ENCODE measurements around the gene LOC128125822.

Gene LOC128125822

DNA sequence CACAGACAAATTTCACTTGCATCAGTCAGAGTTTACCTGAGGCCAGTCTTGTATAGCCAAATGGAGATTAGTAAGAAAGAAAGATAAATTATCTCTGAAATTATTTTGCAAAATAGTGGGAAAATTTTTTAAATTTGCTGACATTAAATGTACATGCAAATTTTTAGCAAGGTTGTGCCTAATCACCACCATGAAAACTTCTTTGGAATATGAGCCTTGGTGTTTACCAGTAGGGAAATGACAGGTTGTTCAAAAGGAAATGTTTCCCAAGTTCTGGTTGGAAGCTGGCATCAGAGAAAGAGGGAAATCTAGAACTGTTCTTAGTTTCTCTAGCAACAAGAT is 34.4 kb upstream of the LOC128125822 start:
- POLR2A ChIA-PET (ENCODE audit: low non-redundant PET) = no interaction called here
- intact Hi-C loops (cut with micrococcal nuclease; ENCODE audit: unreplicated experiment) = no loop called here
- no TSS peak for BruUV-seq (replicated peaks)
- Histone ChIP-seq H3K9me3 (ENCODE audit: low read depth, low read length, poor library complexity, severe bottlenecking) (no peaks in the 10 kb centered on the region), H3K36me3 (ENCODE audit: insufficient read depth, low read length, poor library complexity, severe bottlenecking) (no peaks in the 10 kb centered on the region), H3K27me3 (replicated peaks; ENCODE audit: insufficient read depth, low read depth, low read length, poor library complexity) (no peaks in the 10 kb centered on the region), H3K4me1 (ENCODE audit: insufficient read depth, low read length, poor library complexity, severe bottlenecking) (no peaks in the 10 kb centered on the region), H3K4me3 (ENCODE audit: low read depth, low read length, poor library complexity, severe bottlenecking) (no peak overlapping the region), H3K27ac (ENCODE audit: low read depth, low read length, poor library complexity, severe bottlenecking) (no peak overlapping the region)
- no peak for DNase-seq (ENCODE audit: low spot score)
- no peak for TF ChIP-seq EZH2 (IDR thresholded peaks at IDR 0.05; ENCODE audit: borderline replicate concordance, low read depth, low read length, poor library complexity, severe bottlenecking)
- TF ChIP-seq, protein P1, sequence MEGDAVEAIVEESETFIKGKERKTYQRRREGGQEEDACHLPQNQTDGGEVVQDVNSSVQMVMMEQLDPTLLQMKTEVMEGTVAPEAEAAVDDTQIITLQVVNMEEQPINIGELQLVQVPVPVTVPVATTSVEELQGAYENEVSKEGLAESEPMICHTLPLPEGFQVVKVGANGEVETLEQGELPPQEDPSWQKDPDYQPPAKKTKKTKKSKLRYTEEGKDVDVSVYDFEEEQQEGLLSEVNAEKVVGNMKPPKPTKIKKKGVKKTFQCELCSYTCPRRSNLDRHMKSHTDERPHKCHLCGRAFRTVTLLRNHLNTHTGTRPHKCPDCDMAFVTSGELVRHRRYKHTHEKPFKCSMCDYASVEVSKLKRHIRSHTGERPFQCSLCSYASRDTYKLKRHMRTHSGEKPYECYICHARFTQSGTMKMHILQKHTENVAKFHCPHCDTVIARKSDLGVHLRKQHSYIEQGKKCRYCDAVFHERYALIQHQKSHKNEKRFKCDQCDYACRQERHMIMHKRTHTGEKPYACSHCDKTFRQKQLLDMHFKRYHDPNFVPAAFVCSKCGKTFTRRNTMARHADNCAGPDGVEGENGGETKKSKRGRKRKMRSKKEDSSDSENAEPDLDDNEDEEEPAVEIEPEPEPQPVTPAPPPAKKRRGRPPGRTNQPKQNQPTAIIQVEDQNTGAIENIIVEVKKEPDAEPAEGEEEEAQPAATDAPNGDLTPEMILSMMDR (conservative IDR thresholded peaks at IDR 0.05; ENCODE audit: low read depth, low read length) = no peak
- CTCF ChIA-PET = no interaction called here

DNA sequence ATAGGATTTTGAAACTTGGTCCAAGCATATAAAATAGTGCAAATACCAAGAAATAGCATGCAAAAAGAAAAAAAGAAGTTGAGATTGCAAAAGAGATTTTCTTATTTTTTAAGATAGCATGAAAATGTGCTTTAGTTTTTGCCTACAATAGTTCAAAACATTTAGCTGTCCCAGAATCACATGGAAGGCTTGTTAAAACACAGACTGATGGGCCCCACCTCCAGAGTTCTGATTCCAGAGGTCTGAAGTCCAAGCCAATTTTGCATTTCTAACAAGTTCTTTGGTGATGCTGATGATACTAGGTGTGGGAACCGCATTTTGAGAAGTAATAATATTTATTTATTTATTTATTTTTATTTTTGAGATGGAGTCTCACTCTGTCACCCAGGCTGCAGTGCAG is 33.7 kb upstream of the LOC128125822 start:
- Histone ChIP-seq H3K36me3 (ENCODE audit: insufficient read depth, low read length, poor library complexity, severe bottlenecking) (no peaks in the 10 kb centered on the region), H3K4me3 (ENCODE audit: low read depth, low read length, poor library complexity, severe bottlenecking) (no peak overlapping the region), H3K27me3 (replicated peaks; ENCODE audit: insufficient read depth, low read depth, low read length, poor library complexity) (no peaks in the 10 kb centered on the region), H3K4me1 (ENCODE audit: insufficient read depth, low read length, poor library complexity, severe bottlenecking) (no peaks in the 10 kb centered on the region), H3K9me3 (ENCODE audit: low read depth, low read length, poor library complexity, severe bottlenecking) (no peaks in the 10 kb centered on the region), H3K27ac (ENCODE audit: low read depth, low read length, poor library complexity, severe bottlenecking) (no peak overlapping the region)
- ChIA-PET CTCF (no interaction called here), POLR2A (ENCODE audit: low non-redundant PET) (no interaction called here)
- intact Hi-C loops (cut with micrococcal nuclease; ENCODE audit: unreplicated experiment) = no loop called here
- TF ChIP-seq, protein P1 (conservative IDR thresholded peaks at IDR 0.05; ENCODE audit: low read depth, low read length) = no peak
- TF ChIP-seq EZH2 (IDR thresholded peaks at IDR 0.05; ENCODE audit: borderline replicate concordance, low read depth, low read length, poor library complexity, severe bottlenecking) = no peak
- no peak for DNase-seq (ENCODE audit: low spot score)
- BruUV-seq (replicated peaks) = no TSS peak

- no peak for DNase-seq (ENCODE audit: low spot score)
- Histone ChIP-seq H3K27ac (ENCODE audit: low read depth, low read length, poor library complexity, severe bottlenecking) (no peak overlapping the region), H3K27me3 (replicated peaks; ENCODE audit: insufficient read depth, low read depth, low read length, poor library complexity) (no peaks in the 10 kb centered on the region), H3K4me3 (ENCODE audit: low read depth, low read length, poor library complexity, severe bottlenecking) (no peak overlapping the region), H3K9me3 (ENCODE audit: low read depth, low read length, poor library complexity, severe bottlenecking) (no peaks in the 10 kb centered on the region), H3K4me1 (ENCODE audit: insufficient read depth, low read length, poor library complexity, severe bottlenecking) (peaks cover 3% of the 10 kb centered on the region), H3K36me3 (ENCODE audit: insufficient read depth, low read length, poor library complexity, severe bottlenecking) (no peaks in the 10 kb centered on the region)
- TF ChIP-seq, protein P1 (conservative IDR thresholded peaks at IDR 0.05; ENCODE audit: low read depth, low read length) = no peak
- no peak for TF ChIP-seq EZH2 (IDR thresholded peaks at IDR 0.05; ENCODE audit: borderline replicate concordance, low read depth, low read length, poor library complexity, severe bottlenecking)
- no TSS peak for BruUV-seq (replicated peaks)
- intact Hi-C loops (cut with micrococcal nuclease; ENCODE audit: unreplicated experiment) = no loop called here
- POLR2A ChIA-PET (ENCODE audit: low non-redundant PET) = interaction anchor here (0.6 kb wide), 1 partner anchor 350 kb away, joined by 3 read pairs; no protein-coding TSS in a partner anchor
- CTCF ChIA-PET = no interaction called here
Observed at GRCh38 chr6:63543001-63543400, 29.3 kb upstream of the LOC128125822 start.

Data from A673 (cell line).